ENCODE data around the gene THYN1. TPM values are rescaled to one million over a fixed set of nuclear protein-coding genes. Genes with fewer than 3 reads are reported as not detected.

The THYN1 gene
- total and polyA plus RNA-seq, 4 donors: 30.1 to 67.4 (median 35.8) TPM

- Histone ChIP-seq H3K27ac (ENCODE audit: low read depth in 1 of 2, low read length in 1 of 2) (peak overlapping the region in 1 of 2 donors; percentile 15), H3K27me3 (ENCODE audit: control insufficient read depth in 3 of 3, insufficient read depth in 3 of 3, low read length in 2 of 3) (no peaks in the 10 kb centered on the region), H3K4me1 (ENCODE audit: control insufficient read depth in 5 of 5, insufficient read depth in 5 of 5, low read length in 5 of 5) (peaks cover 0 to 7% (median under 1%) of the 10 kb centered on the region in 5 donors), H3K9me3 (ENCODE audit: control insufficient read depth in 4 of 4, insufficient read depth in 3 of 4, low read length in 3 of 4) (no peaks in the 10 kb centered on the region), H3K4me3 (no peak overlapping the region), H3K9ac (ENCODE audit: insufficient read depth in 1 of 2, low read length in 2 of 2) (no peak overlapping the region), H3K36me3 (ENCODE audit: control insufficient read depth in 4 of 4, insufficient read depth in 4 of 4, low read length in 4 of 4) (peaks cover 0 to 15% (median 6%) of the 10 kb centered on the region in 4 donors)
- ATAC-seq (ENCODE audit: insufficient read depth, low FRiP score) (no peak), DNase-seq (no peak)
- WGBS, 2 donors: 36 to 63% methylated on average over 10 of the region's 10 CpGs
- TF ChIP-seq, protein P1, sequence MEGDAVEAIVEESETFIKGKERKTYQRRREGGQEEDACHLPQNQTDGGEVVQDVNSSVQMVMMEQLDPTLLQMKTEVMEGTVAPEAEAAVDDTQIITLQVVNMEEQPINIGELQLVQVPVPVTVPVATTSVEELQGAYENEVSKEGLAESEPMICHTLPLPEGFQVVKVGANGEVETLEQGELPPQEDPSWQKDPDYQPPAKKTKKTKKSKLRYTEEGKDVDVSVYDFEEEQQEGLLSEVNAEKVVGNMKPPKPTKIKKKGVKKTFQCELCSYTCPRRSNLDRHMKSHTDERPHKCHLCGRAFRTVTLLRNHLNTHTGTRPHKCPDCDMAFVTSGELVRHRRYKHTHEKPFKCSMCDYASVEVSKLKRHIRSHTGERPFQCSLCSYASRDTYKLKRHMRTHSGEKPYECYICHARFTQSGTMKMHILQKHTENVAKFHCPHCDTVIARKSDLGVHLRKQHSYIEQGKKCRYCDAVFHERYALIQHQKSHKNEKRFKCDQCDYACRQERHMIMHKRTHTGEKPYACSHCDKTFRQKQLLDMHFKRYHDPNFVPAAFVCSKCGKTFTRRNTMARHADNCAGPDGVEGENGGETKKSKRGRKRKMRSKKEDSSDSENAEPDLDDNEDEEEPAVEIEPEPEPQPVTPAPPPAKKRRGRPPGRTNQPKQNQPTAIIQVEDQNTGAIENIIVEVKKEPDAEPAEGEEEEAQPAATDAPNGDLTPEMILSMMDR (IDR thresholded peaks at IDR 0.05; ENCODE audit: control extremely low read depth, extremely low read depth): no peak
Observed at GRCh38 chr11:134231958-134232659, 21.0 kb downstream of the THYN1 start.

GRCh38 chr11:134230339-134230738 lies 22.8 kb downstream of the THYN1 start:
- 53 to 72% methylated on average over 4 of the region's 4 CpGs for WGBS, 2 donors
- Histone ChIP-seq H3K9ac (ENCODE audit: insufficient read depth in 1 of 2, low read length in 2 of 2) (no peak overlapping the region), H3K27me3 (ENCODE audit: control insufficient read depth in 3 of 3, insufficient read depth in 3 of 3, low read length in 2 of 3) (no peaks in the 10 kb centered on the region), H3K4me1 (ENCODE audit: control insufficient read depth in 5 of 5, insufficient read depth in 5 of 5, low read length in 5 of 5) (peaks cover 4 to 18% (median 12%) of the 10 kb centered on the region in 5 donors), H3K9me3 (ENCODE audit: control insufficient read depth in 4 of 4, insufficient read depth in 3 of 4, low read length in 3 of 4) (no peaks in the 10 kb centered on the region), H3K4me3 (no peak overlapping the region), H3K27ac (ENCODE audit: low read depth in 1 of 2, low read length in 1 of 2) (no peak overlapping the region), H3K36me3 (ENCODE audit: control insufficient read depth in 4 of 4, insufficient read depth in 4 of 4, low read length in 4 of 4) (peaks cover 0 to 10% (median 5%) of the 10 kb centered on the region in 4 donors)
- ATAC-seq (ENCODE audit: insufficient read depth, low FRiP score): no peak
- DNase-seq: no peak
- TF ChIP-seq, protein P1 (IDR thresholded peaks at IDR 0.05; ENCODE audit: control extremely low read depth, extremely low read depth): no peak

DNA sequence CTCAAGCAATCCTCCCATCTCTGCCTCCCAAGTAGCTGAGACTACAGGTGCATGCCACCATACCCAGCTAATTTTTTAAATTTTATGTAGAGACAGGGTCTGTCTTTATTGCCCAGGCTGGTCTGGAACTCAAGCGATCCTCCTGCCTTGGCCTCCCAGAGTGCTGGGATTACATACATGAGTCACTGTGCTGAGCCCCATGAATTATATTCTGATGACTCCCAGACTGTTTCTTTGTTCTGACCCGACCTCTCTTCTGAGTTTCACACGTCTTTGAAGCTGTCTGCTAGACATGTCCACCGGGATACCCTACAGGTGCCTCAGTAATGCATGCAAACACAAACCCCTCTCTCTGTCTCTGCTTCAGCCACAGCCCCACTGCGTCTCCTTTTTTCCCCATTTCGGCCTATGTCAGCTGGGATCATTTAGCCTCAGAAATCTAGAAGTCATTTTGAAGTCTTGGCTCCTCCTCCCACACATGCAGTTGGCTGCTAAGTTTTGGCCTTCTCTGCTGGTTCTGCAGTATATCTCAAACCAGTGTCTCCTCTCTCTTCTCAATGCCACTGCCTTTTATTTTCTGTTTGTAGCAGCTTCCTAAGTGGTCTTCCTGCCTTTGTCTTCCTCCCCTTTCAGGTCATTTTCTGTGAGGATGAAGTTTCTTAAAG lies 23.9 kb downstream of the THYN1 start:
- no peak overlapping the region for H3K9ac ChIP-seq (ENCODE audit: insufficient read depth in 1 of 2, low read length in 2 of 2)
- H3K4me3 ChIP-seq: no peak overlapping the region
- H3K4me1 ChIP-seq (ENCODE audit: control insufficient read depth in 5 of 5, insufficient read depth in 5 of 5, low read length in 5 of 5): peaks cover 4 to 22% (median 12%) of the 10 kb centered on the region in 5 donors
- no peak for DNase-seq
- TF ChIP-seq, protein P1 (IDR thresholded peaks at IDR 0.05; ENCODE audit: control extremely low read depth, extremely low read depth): no peak
- H3K27me3 ChIP-seq (ENCODE audit: control insufficient read depth in 3 of 3, insufficient read depth in 3 of 3, low read length in 2 of 3): no peaks in the 10 kb centered on the region
- H3K9me3 ChIP-seq (ENCODE audit: control insufficient read depth in 4 of 4, insufficient read depth in 3 of 4, low read length in 3 of 4): no peaks in the 10 kb centered on the region
- H3K36me3 ChIP-seq (ENCODE audit: control insufficient read depth in 4 of 4, insufficient read depth in 4 of 4, low read length in 4 of 4): peaks cover 0 to 6% (median 0%) of the 10 kb centered on the region in 4 donors
- no peak overlapping the region for H3K27ac ChIP-seq (ENCODE audit: low read depth in 1 of 2, low read length in 1 of 2)
- no peak for ATAC-seq (ENCODE audit: insufficient read depth, low FRiP score)
- 77 to 83% methylated on average over 6 of the region's 6 CpGs for WGBS, 2 donors
